ENCODE results near the gene LSS. TPM values are rescaled to one million over a fixed set of nuclear protein-coding genes. Genes with fewer than 3 reads are reported as not detected.

LSS gene
- total RNA-seq, 2 donors from 2014 or later: 56.7 to 85.2 TPM

- Histone ChIP-seq H3K9me3 (ENCODE audit: control insufficient read depth, low read length) (peaks cover 8% of the 10 kb centered on the region), H3K4me1 (ENCODE audit: control insufficient read depth, insufficient read depth, low read length) (no peaks in the 10 kb centered on the region), H3K27ac (ENCODE audit: low read depth, low read length) (no peak overlapping the region), H3K9ac (ENCODE audit: extremely low read depth, low read length, poor library complexity, severe bottlenecking) (no peak overlapping the region), H3K36me3 (ENCODE audit: control insufficient read depth, insufficient read depth, low read length) (peaks cover 22% of the 10 kb centered on the region), H3K27me3 (ENCODE audit: control insufficient read depth, insufficient read depth, low read length, poor library complexity, severe bottlenecking) (no peaks in the 10 kb centered on the region), H3K4me3 (ENCODE audit: low read length) (no peak overlapping the region)
- no peak overlapping the region for H3K27ac Mint-ChIP-seq
- TF ChIP-seq CTCF (conservative IDR thresholded peaks at IDR 0.05): no peak
- peaks cover 8% of the 10 kb centered on the region for H3K9me3 Mint-ChIP-seq
- no peak for DNase-seq
- no peaks in the 10 kb centered on the region for H3K27me3 Mint-ChIP-seq (ENCODE audit: insufficient read depth)
- peaks cover 43% of the 10 kb centered on the region for H3K36me3 Mint-ChIP-seq (ENCODE audit: low read depth)
- no peaks in the 10 kb centered on the region for H3K4me1 Mint-ChIP-seq
- H3K4me3 Mint-ChIP-seq: no peak overlapping the region
- 92 to 93% methylated on average over 4 to 8 of the region's 8 CpGs for WGBS, 2 experiments (ENCODE audit: insufficient coverage in 1 of 2, insufficient read length in 1 of 2)
Measured at GRCh38 chr21:46220847-46221246, 7.7 kb downstream of the LSS start.

DNA sequence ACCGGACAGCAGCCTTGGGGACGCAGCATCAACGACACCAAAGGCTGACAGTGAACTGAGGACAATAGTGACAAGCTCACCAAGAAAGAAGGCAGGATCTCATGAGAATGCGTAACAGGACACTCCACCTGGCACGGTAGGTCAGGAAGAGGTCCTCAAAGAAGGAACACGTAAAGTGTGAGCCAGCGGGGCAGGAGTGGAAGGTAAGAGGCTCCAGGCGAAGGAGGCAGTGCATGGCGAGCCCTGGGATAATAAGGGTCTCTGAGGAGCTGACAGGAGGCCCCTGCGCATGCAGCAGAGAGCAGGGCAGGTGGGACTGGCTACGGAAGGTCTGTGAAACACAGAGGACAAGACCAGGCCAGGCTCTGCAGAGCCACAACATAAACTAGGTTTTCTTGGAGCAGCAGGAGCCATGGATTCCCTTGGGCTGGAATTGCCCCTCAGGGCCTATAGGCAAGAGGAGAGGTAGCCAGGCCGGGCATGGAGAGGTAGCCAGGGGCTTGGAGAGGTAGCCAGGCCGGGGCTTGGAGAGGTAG, 8.2 kb downstream of the LSS start:
- Histone ChIP-seq H3K27me3 (ENCODE audit: control insufficient read depth, insufficient read depth, low read length, poor library complexity, severe bottlenecking) (no peaks in the 10 kb centered on the region), H3K36me3 (ENCODE audit: control insufficient read depth, insufficient read depth, low read length) (peaks cover 18% of the 10 kb centered on the region), H3K27ac (ENCODE audit: low read depth, low read length) (no peak overlapping the region), H3K4me3 (ENCODE audit: low read length) (no peak overlapping the region), H3K9me3 (ENCODE audit: control insufficient read depth, low read length) (peaks cover 3% of the 10 kb centered on the region), H3K9ac (ENCODE audit: extremely low read depth, low read length, poor library complexity, severe bottlenecking) (no peak overlapping the region), H3K4me1 (ENCODE audit: control insufficient read depth, insufficient read depth, low read length) (no peaks in the 10 kb centered on the region)
- Mint-ChIP-seq H3K4me3 (no peak overlapping the region), H3K4me1 (no peaks in the 10 kb centered on the region), H3K9me3 (peaks cover 3% of the 10 kb centered on the region), H3K36me3 (ENCODE audit: low read depth) (peaks cover 38% of the 10 kb centered on the region), H3K27me3 (ENCODE audit: insufficient read depth) (no peaks in the 10 kb centered on the region), H3K27ac (peak overlapping the region; percentile 15)
- peak; percentile 33 for DNase-seq
- TF ChIP-seq CTCF (conservative IDR thresholded peaks at IDR 0.05): no peak
- WGBS, 2 experiments (ENCODE audit: insufficient coverage in 1 of 2, insufficient read length in 1 of 2): 92 to 95% methylated on average over 13 of the region's 13 CpGs

- no peak for TF ChIP-seq CTCF (conservative IDR thresholded peaks at IDR 0.05)
- Histone ChIP-seq H3K27ac (ENCODE audit: low read depth, low read length) (no peak overlapping the region), H3K4me1 (ENCODE audit: control insufficient read depth, insufficient read depth, low read length) (no peaks in the 10 kb centered on the region), H3K4me3 (ENCODE audit: low read length) (no peak overlapping the region), H3K9ac (ENCODE audit: extremely low read depth, low read length, poor library complexity, severe bottlenecking) (no peak overlapping the region), H3K27me3 (ENCODE audit: control insufficient read depth, insufficient read depth, low read length, poor library complexity, severe bottlenecking) (no peaks in the 10 kb centered on the region), H3K36me3 (ENCODE audit: control insufficient read depth, insufficient read depth, low read length) (peaks cover 18% of the 10 kb centered on the region), H3K9me3 (ENCODE audit: control insufficient read depth, low read length) (no peaks in the 10 kb centered on the region)
- Mint-ChIP-seq H3K4me1 (no peaks in the 10 kb centered on the region), H3K4me3 (no peak overlapping the region), H3K9me3 (no peaks in the 10 kb centered on the region), H3K27me3 (ENCODE audit: insufficient read depth) (no peaks in the 10 kb centered on the region), H3K36me3 (ENCODE audit: low read depth) (peaks cover 35% of the 10 kb centered on the region), H3K27ac (no peak overlapping the region)
- peak; percentile 36 for DNase-seq
- WGBS, 2 experiments (ENCODE audit: insufficient coverage in 1 of 2, insufficient read length in 1 of 2): 81 to 88% methylated on average over 10 to 13 of the region's 13 CpGs
Measured at GRCh38 chr21:46219591-46220239, 8.9 kb downstream of the LSS start.

Data from endodermal cell (in vitro differentiated cells).